Neural cell (in vitro differentiated cells): ENCODE results near the gene BCL11B. TPM values are rescaled to one million over a fixed set of nuclear protein-coding genes. Genes with fewer than 3 reads are reported as not detected.
A peak's percentile ranks its signal among the peaks of the same experiment; 100 is the strongest.

ENCODE experiments used
- H2AFZ ChIP-seq: fragments of 200-600, 300-800 bp; sonication (generic), shearing (Covaris generic); 2 replicates; pipeline ENCODE4 v1.6.0; 2014; ENCODE audit warnings: low read depth, mild to moderate bottlenecking, antibody characterized with exemption, low read length, moderate library complexity
- H3F3A ChIP-seq: fragments of 200-600 bp; shearing (Covaris generic); 2 replicates; pipeline ENCODE4 v1.6.1; 2016; ENCODE audit warnings: mild to moderate bottlenecking, moderate library complexity, mixed read lengths, antibody characterized with exemption, low read length; ENCODE audit not compliant: insufficient read depth, poor library complexity, severe bottlenecking
- H3K27ac ChIP-seq: fragments of 200-600, 300-800 bp; sonication (generic), shearing (Covaris generic); 2 replicates; pipeline ENCODE4 v1.5.1; 2014; ENCODE audit warnings: mild to moderate bottlenecking, low read length, moderate library complexity
- H3K27me3 ChIP-seq: fragments of 300-800, 200-600 bp; sonication (generic), shearing (Covaris generic); 2 replicates; pipeline ENCODE4 v1.6.0; 2014; ENCODE audit warnings: mild to moderate bottlenecking, low read depth, low read length, moderate library complexity; ENCODE audit not compliant: insufficient read depth
- H3K36me3 ChIP-seq: fragments of 300-800, 200-600 bp; sonication (generic), shearing (Covaris generic); 2 replicates; pipeline ENCODE4 v1.5.1; 2014; ENCODE audit warnings: mild to moderate bottlenecking, antibody characterized with exemption, low read length, moderate library complexity; ENCODE audit not compliant: insufficient read depth
- H3K4me2 ChIP-seq: fragments of 300-800, 200-600 bp; sonication (generic), shearing (Covaris generic); 2 replicates; pipeline ENCODE4 v1.6.0; 2014; ENCODE audit warnings: mild to moderate bottlenecking, low read length
- H3K4me3 ChIP-seq: fragments of 300-800, 200-600 bp; sonication (generic), shearing (Covaris generic); 2 replicates; pipeline ENCODE4 v1.5.1; 2014; ENCODE audit warnings: mild to moderate bottlenecking, low read length, moderate library complexity
- H3K79me2 ChIP-seq: fragments of 200-600 bp; shearing (Covaris generic); replicated peaks from 2 replicates; pipeline ENCODE4 v1.6.0; 2014; ENCODE audit warnings: mild to moderate bottlenecking, low read length, moderate library complexity; ENCODE audit not compliant: insufficient read depth
- H3K9ac ChIP-seq: fragments of 300-800, 200-600 bp; sonication (generic), shearing (Covaris generic); 2 replicates; pipeline ENCODE4 v1.6.1; 2016; ENCODE audit warnings: mild to moderate bottlenecking, low read length, mixed read lengths
- H3K9me2 ChIP-seq: fragments of 200-600 bp; shearing (Covaris generic); 2 replicates; pipeline ENCODE4 v1.6.1; 2016; ENCODE audit warnings: mild to moderate bottlenecking, low read length, mixed read lengths; ENCODE audit not compliant: insufficient read depth
- H3K9me3 ChIP-seq: fragments of 200-600, 300-800 bp; sonication (generic), shearing (Covaris generic); 2 replicates; pipeline ENCODE4 v1.6.1; 2016; ENCODE audit warnings: mild to moderate bottlenecking, mixed run types, low read length, moderate library complexity, mixed read lengths
- H4K20me1 ChIP-seq: fragments of 200-600 bp; shearing (Covaris generic); 2 replicates; pipeline ENCODE4 v1.6.1; 2016; ENCODE audit warnings: mild to moderate bottlenecking, mixed run types; ENCODE audit not compliant: insufficient read depth
- EZH2 ChIP-seq: fragments of 200-600, 300-800 bp; shearing (Covaris generic), sonication (generic); IDR thresholded peaks from 2 replicates; pipeline ENCODE4 v1.6.1; 2014; ENCODE audit warnings: antibody characterized with exemption, low read length, borderline replicate concordance, mild to moderate bottlenecking; ENCODE audit not compliant: insufficient read depth, poor library complexity, severe bottlenecking
- MXI1 ChIP-seq: fragments of 450-650 bp; conservative IDR thresholded peaks from 2 replicates; pipeline ENCODE4 v1.6.1; 2014; ENCODE audit warnings: antibody characterized with exemption, mild to moderate bottlenecking; ENCODE audit not compliant: poor library complexity, severe bottlenecking
- POLR2AphosphoS5 ChIP-seq: IDR thresholded peaks from 2 replicates; pipeline ENCODE4 v1.6.1; 2012
- RAD21 ChIP-seq: fragments of 450-650 bp; conservative IDR thresholded peaks from 2 replicates; pipeline ENCODE4 v1.6.1; 2014; ENCODE audit warnings: antibody characterized with exemption, mild to moderate bottlenecking, moderate library complexity
- SMC3 ChIP-seq: fragments of 450-650 bp; conservative IDR thresholded peaks from 2 replicates; pipeline ENCODE4 v1.6.1; 2014; ENCODE audit warnings: antibody characterized with exemption, mild to moderate bottlenecking, moderate library complexity; ENCODE audit not compliant: poor library complexity
- TAF1 ChIP-seq: IDR thresholded peaks from 2 replicates; pipeline ENCODE4 v1.6.1; 2012; ENCODE audit warnings: low read depth
- polyA plus RNA-seq: library from polyadenylated mRNA; depleted of rRNA; stranded (reverse); fragments of >200 nt; gene quantifications from 2 replicates; pipeline ENCODE4 v1.2.3, GENCODE V29; 2014
- TF ChIP-seq, protein P1 (sequence below): fragments of 450-650 bp; IDR thresholded peaks from 2 replicates; pipeline ENCODE4 v1.5.1; 2014; ENCODE audit warnings: antibody characterized with exemption, mild to moderate bottlenecking, moderate library complexity; ENCODE audit not compliant: poor library complexity, severe bottlenecking

BCL11B gene
- polyA plus RNA-seq, 1 donor from 2014 or later, result 104 TPM

DNA sequence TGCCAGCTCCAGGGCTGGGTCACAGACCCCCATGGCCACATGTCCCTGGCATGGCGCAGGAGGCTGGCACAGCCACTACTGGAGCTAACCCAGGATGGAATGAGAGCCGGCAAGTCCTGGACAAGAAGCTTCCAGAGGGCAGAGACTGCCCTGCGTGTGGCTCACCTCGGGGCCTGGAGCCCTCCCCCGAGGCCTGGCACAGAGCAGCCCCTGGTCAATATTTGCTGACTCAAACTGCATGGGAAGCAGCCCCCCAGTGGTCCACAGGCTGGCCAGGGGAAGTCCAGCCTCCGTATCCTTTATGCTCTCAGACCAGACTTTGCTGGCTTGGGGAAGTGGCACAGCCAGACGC, 71.4 kb downstream of the BCL11B start:
- no peak overlapping the region for H2AFZ ChIP-seq
- H3K9ac ChIP-seq, result no peak overlapping the region
- no peak overlapping the region for H3K4me2 ChIP-seq
- H3K27ac ChIP-seq, result no peak overlapping the region
- no peaks in the 10 kb centered on the region for H3K9me3 ChIP-seq
- H3K79me2 ChIP-seq, result peaks cover 90% of the 10 kb centered on the region
- H3K36me3 ChIP-seq, result peaks cover 10% of the 10 kb centered on the region
- H3K27me3 ChIP-seq, result no peaks in the 10 kb centered on the region
- peaks cover 98% of the 10 kb centered on the region for H4K20me1 ChIP-seq
- TF ChIP-seq EZH2, result no peak
- TF ChIP-seq TAF1, result no peak
- TF ChIP-seq, protein P1, sequence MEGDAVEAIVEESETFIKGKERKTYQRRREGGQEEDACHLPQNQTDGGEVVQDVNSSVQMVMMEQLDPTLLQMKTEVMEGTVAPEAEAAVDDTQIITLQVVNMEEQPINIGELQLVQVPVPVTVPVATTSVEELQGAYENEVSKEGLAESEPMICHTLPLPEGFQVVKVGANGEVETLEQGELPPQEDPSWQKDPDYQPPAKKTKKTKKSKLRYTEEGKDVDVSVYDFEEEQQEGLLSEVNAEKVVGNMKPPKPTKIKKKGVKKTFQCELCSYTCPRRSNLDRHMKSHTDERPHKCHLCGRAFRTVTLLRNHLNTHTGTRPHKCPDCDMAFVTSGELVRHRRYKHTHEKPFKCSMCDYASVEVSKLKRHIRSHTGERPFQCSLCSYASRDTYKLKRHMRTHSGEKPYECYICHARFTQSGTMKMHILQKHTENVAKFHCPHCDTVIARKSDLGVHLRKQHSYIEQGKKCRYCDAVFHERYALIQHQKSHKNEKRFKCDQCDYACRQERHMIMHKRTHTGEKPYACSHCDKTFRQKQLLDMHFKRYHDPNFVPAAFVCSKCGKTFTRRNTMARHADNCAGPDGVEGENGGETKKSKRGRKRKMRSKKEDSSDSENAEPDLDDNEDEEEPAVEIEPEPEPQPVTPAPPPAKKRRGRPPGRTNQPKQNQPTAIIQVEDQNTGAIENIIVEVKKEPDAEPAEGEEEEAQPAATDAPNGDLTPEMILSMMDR, result no peak
- no peak for TF ChIP-seq RAD21
- H3K9me2 ChIP-seq, result no peaks in the 10 kb centered on the region
- no peaks in the 10 kb centered on the region for H3F3A ChIP-seq
- H3K4me3 ChIP-seq, result no peak overlapping the region

DNA sequence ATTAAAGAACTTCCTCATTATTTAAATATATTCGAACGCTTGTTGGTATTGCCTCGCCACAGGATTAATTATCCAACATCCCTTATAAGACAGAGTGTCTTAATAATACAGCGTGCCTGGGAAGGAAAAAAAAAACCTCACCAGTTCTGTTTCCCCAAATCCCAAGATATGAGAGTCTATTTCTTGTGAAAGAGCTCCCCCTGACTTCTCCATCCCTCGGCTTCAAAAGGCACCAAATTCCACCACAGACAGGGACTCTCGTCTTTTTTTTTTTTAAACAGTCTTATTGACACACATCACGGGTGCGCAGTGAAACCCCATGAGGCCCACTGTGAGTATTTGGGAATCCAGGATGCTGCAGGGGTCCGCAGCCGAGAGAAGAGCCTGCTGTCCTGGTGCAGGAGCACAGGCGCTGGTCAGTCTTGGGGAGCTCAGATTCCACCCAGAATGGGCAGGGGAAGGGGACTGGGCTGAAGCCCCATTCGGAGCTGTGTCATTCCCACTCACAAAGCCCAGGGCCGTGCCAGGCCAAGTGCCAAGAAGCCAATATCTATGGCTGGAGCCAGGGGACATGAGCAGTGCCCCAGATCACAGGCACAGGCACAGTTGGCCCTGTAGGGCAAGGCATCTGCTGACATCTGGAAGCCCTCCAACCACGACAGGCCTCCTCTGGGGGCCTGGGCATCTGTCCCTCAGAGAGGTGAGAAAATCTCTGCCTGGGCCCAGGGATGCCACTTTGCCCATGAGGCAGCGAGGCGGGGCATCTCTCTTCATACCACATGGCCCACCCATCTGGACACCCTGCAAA, 71.9 kb downstream of the BCL11B start:
- Histone ChIP-seq H3K79me2 (peaks cover 90% of the 10 kb centered on the region), H3F3A (no peaks in the 10 kb centered on the region), H3K9me3 (no peaks in the 10 kb centered on the region), H3K9ac (no peak overlapping the region), H3K9me2 (no peaks in the 10 kb centered on the region), H3K4me2 (no peak overlapping the region), H4K20me1 (peaks cover 98% of the 10 kb centered on the region), H2AFZ (no peak overlapping the region), H3K4me3 (no peak overlapping the region), H3K36me3 (peaks cover 10% of the 10 kb centered on the region), H3K27me3 (no peaks in the 10 kb centered on the region), H3K27ac (no peak overlapping the region)
- TF ChIP-seq POLR2AphosphoS5, result no peak
- TF ChIP-seq RAD21, result peak; percentile 49
- TF ChIP-seq MXI1, result no peak
- TF ChIP-seq, protein P1, result peak; percentile 46
- peak; percentile 28 for TF ChIP-seq SMC3

DNA sequence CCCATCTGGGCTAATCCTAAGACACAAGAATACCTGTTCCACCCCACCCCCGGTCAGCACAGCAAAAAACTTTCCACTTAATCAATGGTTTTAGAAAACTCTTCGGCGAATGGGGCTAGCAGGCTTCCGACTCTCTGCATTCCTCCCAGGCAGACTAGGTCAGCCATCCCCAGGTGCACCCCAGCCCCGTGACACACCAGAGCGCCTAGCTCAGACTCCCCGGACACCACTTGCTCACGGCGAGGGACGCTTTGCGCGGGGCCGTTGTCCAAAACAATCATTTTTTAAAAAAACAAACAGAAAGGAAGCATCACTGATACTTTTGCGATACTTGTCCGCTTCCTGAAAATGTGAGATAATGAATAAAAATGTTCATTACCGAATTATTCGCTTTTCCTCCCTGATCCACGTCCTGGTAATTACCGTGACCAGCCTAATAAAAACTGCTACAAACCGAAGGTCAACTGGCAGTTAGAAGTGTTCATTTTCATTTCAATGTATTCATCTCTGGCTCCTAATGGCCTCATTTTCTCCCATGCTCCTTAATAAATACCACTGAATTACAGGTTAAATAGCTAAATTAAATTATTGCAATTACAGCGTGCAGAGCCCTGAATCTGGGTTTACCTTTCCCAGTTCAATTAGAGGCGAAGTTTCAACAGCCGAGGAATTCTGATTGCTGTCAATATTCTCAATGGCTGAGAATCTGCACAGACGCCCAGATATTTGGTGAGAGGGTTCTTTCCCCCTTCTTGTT, 73.1 kb downstream of the BCL11B start:
- Histone ChIP-seq H2AFZ (no peak overlapping the region), H4K20me1 (peaks cover 99% of the 10 kb centered on the region), H3K9me3 (no peaks in the 10 kb centered on the region), H3K9ac (no peak overlapping the region), H3F3A (no peaks in the 10 kb centered on the region), H3K27ac (no peak overlapping the region), H3K79me2 (peaks cover 92% of the 10 kb centered on the region), H3K36me3 (peaks cover 4% of the 10 kb centered on the region), H3K27me3 (no peaks in the 10 kb centered on the region), H3K4me3 (no peak overlapping the region), H3K9me2 (no peaks in the 10 kb centered on the region), H3K4me2 (no peak overlapping the region)
- TF ChIP-seq SMC3 (no peak), POLR2AphosphoS5 (peak; percentile 7)
